IMR-90 (cell line): ENCODE data around the gene GLG1. TPM values are rescaled to one million over a fixed set of nuclear protein-coding genes. Genes with fewer than 3 reads are reported as not detected.

ENCODE experiments used
- ATAC-seq: fragments of 200-7000 bp; cut with Tn5 transposase; 2 replicates; pipeline ENCODE4 v1.9.1; 2020; ENCODE audit warnings: low read depth, mild to moderate bottlenecking, moderate library complexity
- BruUV-seq: library from RNA; stranded (reverse); fragments of 400-500 nt; replicated peaks from 2 replicates; lab custom pipeline; 2021; lab: Mats Ljungman, UMichigan
- CTCF ChIA-PET: fragments of 300-600 bp; formaldehyde crosslinking; extraction: SDS; loops from one replicate; lab custom pipeline; 2021; ENCODE audit warnings: antibody characterized with exemption; lab: Yijun Ruan, JAX
- POLR2A ChIA-PET: fragments of 300-600 bp; sonication (Branson Sonifier 250); formaldehyde crosslinking; loops from one replicate; lab custom pipeline; 2022; ENCODE audit warnings: antibody characterized with exemption; ENCODE audit not compliant: unreplicated experiment; lab: Charles Lee
- DNase-seq: peaks from one replicate; pipeline ENCODE4 v3.0.0; 2013
- H2AFZ ChIP-seq: replicated peaks from 2 replicates; pipeline ENCODE3; 2013; ENCODE audit warnings: low read length, mild to moderate bottlenecking; ENCODE audit not compliant: poor library complexity
- H2AK5ac ChIP-seq: 2 replicates; pipeline ENCODE4 v1.6.1; 2013; ENCODE audit warnings: low read depth, low read length, inconsistent platforms
- H2AK9ac ChIP-seq: replicated peaks from 2 replicates; pipeline ENCODE3; 2013; ENCODE audit warnings: mild to moderate bottlenecking, low read depth, low read length, moderate library complexity; ENCODE audit not compliant: poor library complexity
- H2BK120ac ChIP-seq: 2 replicates; pipeline ENCODE4 v1.6.1; 2013; ENCODE audit warnings: low read depth, low read length, inconsistent platforms
- H2BK15ac ChIP-seq: 3 replicates; pipeline ENCODE4 v1.6.1; 2013; ENCODE audit warnings: low read depth, low read length, inconsistent platforms
- H2BK20ac ChIP-seq: 2 replicates; pipeline ENCODE4 v1.6.1; 2013; ENCODE audit warnings: low read depth, mild to moderate bottlenecking, inconsistent platforms, low read length, moderate library complexity
- H2BK5ac ChIP-seq: 2 replicates; pipeline ENCODE4 v1.6.1; 2013; ENCODE audit warnings: mild to moderate bottlenecking, low read depth, low read length, inconsistent platforms; ENCODE audit not compliant: poor library complexity, severe bottlenecking
- H3K14ac ChIP-seq: replicated peaks from 2 replicates; pipeline ENCODE4 v1.6.1; 2013; ENCODE audit warnings: low read depth, low read length, inconsistent platforms
- H3K18ac ChIP-seq: 2 replicates; pipeline ENCODE4 v1.6.1; 2013; ENCODE audit warnings: low read depth, low read length, control low read depth
- H3K23ac ChIP-seq: 2 replicates; pipeline ENCODE4 v1.6.1; 2013; ENCODE audit warnings: low read depth, low read length, inconsistent platforms
- H3K27ac ChIP-seq: 2 replicates; pipeline ENCODE4 v1.5.1; 2013; ENCODE audit warnings: mild to moderate bottlenecking, control low read depth, low read length; ENCODE audit not compliant: insufficient read depth
- H3K27me3 ChIP-seq: 2 replicates; pipeline ENCODE4 v1.6.1; 2013; ENCODE audit warnings: low read length; ENCODE audit not compliant: control insufficient read depth, insufficient read depth
- H3K36me3 ChIP-seq: 2 replicates; pipeline ENCODE4 v1.6.1; 2013; ENCODE audit warnings: low read length, mixed read lengths; ENCODE audit not compliant: control insufficient read depth, insufficient read depth
- H3K4ac ChIP-seq: 2 replicates; pipeline ENCODE4 v1.6.1; 2013; ENCODE audit warnings: low read depth, low read length, inconsistent platforms
- H3K4me1 ChIP-seq: 2 replicates; pipeline ENCODE4 v1.6.1; 2013; ENCODE audit warnings: low read length, mixed read lengths; ENCODE audit not compliant: control insufficient read depth, insufficient read depth
- H3K4me2 ChIP-seq: 2 replicates; pipeline ENCODE4 v1.6.1; 2013; ENCODE audit warnings: low read depth, mild to moderate bottlenecking, control low read depth, low read length, moderate library complexity
- H3K4me3 ChIP-seq: 2 replicates; pipeline ENCODE4 v1.5.1; 2013; ENCODE audit warnings: low read depth, mild to moderate bottlenecking, control low read depth, low read length, moderate library complexity; ENCODE audit not compliant: insufficient read depth
- H3K56ac ChIP-seq: 2 replicates; pipeline ENCODE4 v1.6.1; 2013; ENCODE audit warnings: low read length, inconsistent platforms; ENCODE audit not compliant: insufficient read depth; ENCODE audit errors: extremely low read depth
- H3K79me1 ChIP-seq, 2 experiments: 2 replicates each; pipeline ENCODE4 v1.6.1; 2013; ENCODE audit warnings: low read length in 2 of 2, inconsistent platforms in 1 of 2, low read depth in 1 of 2
- H3K9ac ChIP-seq: 2 replicates; pipeline ENCODE4 v1.6.1; 2013; ENCODE audit warnings: low read depth, low read length, control low read depth
- H3K9me1 ChIP-seq: 2 replicates; pipeline ENCODE4 v1.6.1; 2013; ENCODE audit warnings: low read length, inconsistent platforms; ENCODE audit not compliant: insufficient read depth
- H3K9me3 ChIP-seq: 2 replicates; pipeline ENCODE4 v1.6.1; 2013; ENCODE audit warnings: low read length; ENCODE audit not compliant: control insufficient read depth, insufficient read depth
- H4K20me1 ChIP-seq: 2 replicates; pipeline ENCODE4 v1.6.1; 2013; ENCODE audit warnings: low read length, inconsistent platforms; ENCODE audit not compliant: insufficient read depth
- H4K5ac ChIP-seq: 2 replicates; pipeline ENCODE4 v1.6.1; 2013; ENCODE audit warnings: mild to moderate bottlenecking, low read depth, low read length, control low read depth
- H4K8ac ChIP-seq, 2 experiments: 2 replicates each; pipeline ENCODE4 v1.6.1; 2013; ENCODE audit warnings: low read depth in 2 of 2, low read length in 2 of 2, control low read depth in 1 of 2, inconsistent platforms in 1 of 2
- H4K91ac ChIP-seq: 2 replicates; pipeline ENCODE4 v1.6.1; 2013; ENCODE audit warnings: low read depth, low read length, inconsistent platforms; ENCODE audit not compliant: insufficient read depth
- CEBPB ChIP-seq: IDR thresholded peaks from 2 replicates; pipeline ENCODE4 v1.6.1; 2012; ENCODE audit warnings: low read depth, low read length, improper control_type of control experiment
- RCOR1 ChIP-seq: IDR thresholded peaks from 2 replicates; pipeline ENCODE4 v1.6.1; 2012; ENCODE audit warnings: mild to moderate bottlenecking, low read length, improper control_type of control experiment; ENCODE audit not compliant: insufficient replicate concordance
- RFX5 ChIP-seq: IDR thresholded peaks from 2 replicates; pipeline ENCODE4 v1.8.0; 2012; ENCODE audit warnings: low read depth, mild to moderate bottlenecking, low read length, moderate library complexity
- WGBS, 2 experiments: methylation state at CpG; one replicate each; pipeline versions ENCODE4 v1.1.5 to v1.1.7; 2013; ENCODE audit warnings: missing lambda C conversion rate in 2 of 2; ENCODE audit not compliant: insufficient read length in 1 of 2; ENCODE audit errors: extremely low coverage in 2 of 2; 5-methylcytosine and 5-hydroxymethylcytosine counted together
- dilution Hi-C: fragments of 300-500 bp; cut with HindIII; formaldehyde crosslinking; loops from one replicate; pipeline ENCODE4 v1.14.3; 2018; ENCODE audit warnings: low sequenced_read_pairs; ENCODE audit not compliant: unreplicated experiment
- in situ Hi-C: fragments of 300-500 bp; cut with MboI; formaldehyde crosslinking; loops from 3 replicates; pipeline ENCODE4 v1.14.3; 2019; ENCODE audit warnings: low sequenced_read_pairs, inconsistent platforms, mixed read lengths
- intact Hi-C: fragments of 100-400 bp; cut with micrococcal nuclease; formaldehyde crosslinking; loops from 2 replicates; pipeline ENCODE4 v1.10.0; 2022
- polyA plus RNA-seq, 3 experiments: library from polyadenylated mRNA; depleted of rRNA; stranded (reverse); fragments of >200 nt; gene quantifications; 2 replicates each; pipeline ENCODE4 v1.2.3, GENCODE V29; 2012; ENCODE audit warnings: low replicate concordance in 1 of 3
- total RNA-seq: library from RNA; depleted of rRNA; stranded (reverse); fragments of >200 nt; gene quantifications from 2 replicates; pipeline ENCODE4 v1.2.3, GENCODE V29; 2012
- TF ChIP-seq, protein P1 (sequence below): fragments of 150-350 bp; IDR thresholded peaks from 2 replicates; pipeline ENCODE4 v1.6.1; 2017; ENCODE audit warnings: mild to moderate bottlenecking, antibody characterized with exemption, low read length, low read depth

Gene GLG1
- total and polyA plus RNA-seq, 2 of the 4 experiments (the other 2 are of a cell fraction), result 91.0 to 107 TPM

DNA sequence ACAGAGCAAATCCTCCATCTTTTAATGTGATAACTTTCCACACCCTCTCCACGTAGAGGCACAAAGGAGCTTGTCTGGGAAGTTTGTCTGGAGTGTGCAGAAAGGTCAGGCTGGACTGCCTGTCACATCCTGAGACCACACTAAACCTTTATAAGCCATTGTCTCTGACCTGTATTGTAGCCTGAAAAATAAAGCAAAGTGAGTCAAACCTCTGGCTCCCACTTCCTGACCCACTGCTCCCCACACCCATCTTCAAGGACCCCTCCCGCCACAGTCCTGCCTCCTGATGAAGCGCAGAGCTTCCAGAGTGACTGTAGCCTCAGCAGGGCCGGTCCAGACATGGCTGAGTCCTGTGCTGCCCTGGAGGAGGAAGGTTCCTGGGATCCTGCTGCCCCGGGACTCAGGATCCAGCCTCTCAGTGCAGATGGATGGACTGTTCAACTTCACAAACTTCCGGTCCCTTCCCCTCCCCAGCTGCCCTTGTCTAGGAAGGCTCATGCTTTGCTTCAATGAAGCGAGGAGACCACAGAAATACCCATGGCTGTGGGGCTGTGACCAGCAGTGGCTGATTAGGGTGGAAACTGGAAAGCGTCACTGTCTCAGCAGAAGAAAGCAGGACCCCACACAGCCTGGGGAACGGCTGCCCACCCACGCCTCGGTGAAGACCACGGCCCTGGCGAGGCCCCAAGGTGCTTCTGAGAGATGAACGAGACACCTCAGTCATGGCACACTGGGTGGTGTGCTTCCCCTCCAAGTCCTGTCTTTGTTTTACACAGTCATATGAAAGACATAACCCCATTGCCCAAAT lies 154.8 kb downstream of the GLG1 start:
- in situ Hi-C loops (no loop called here), dilution Hi-C loops (no loop called here), intact Hi-C loops (no loop called here)
- Histone ChIP-seq H3K23ac (no peak overlapping the region), H3K4me3 (no peak overlapping the region), H3K9me3 (no peaks in the 10 kb centered on the region), H2BK5ac (no peak overlapping the region), H2BK120ac (no peak overlapping the region), H4K8ac (no peak overlapping the region), H3K27me3 (no peaks in the 10 kb centered on the region), H3K36me3 (peaks cover 39% of the 10 kb centered on the region), H2AK5ac (no peak overlapping the region), H3K9ac (no peak overlapping the region), H2AK9ac (no peak overlapping the region), H3K56ac (no peak overlapping the region), H4K5ac (no peak overlapping the region), H3K4me2 (no peak overlapping the region), H3K14ac (no peak overlapping the region; the same call in 1 of the 2 replicates), H3K79me1 (peaks cover 5 to 41% of the 10 kb centered on the region in 2 experiments; a peak in 3 of 4 replicates), H3K4me1 (peaks cover 10% of the 10 kb centered on the region), H3K18ac (no peak overlapping the region), H4K91ac (no peak overlapping the region), H3K27ac (no peak overlapping the region), H2AFZ (no peak overlapping the region), H4K20me1 (peaks cover 13% of the 10 kb centered on the region; the same call in 1 of the 2 replicates), H3K9me1 (peaks cover 30% of the 10 kb centered on the region), H3K4ac (no peak overlapping the region), H2BK20ac (no peak overlapping the region), H2BK15ac (no peak overlapping the region)
- TF ChIP-seq RFX5 (no peak), CEBPB (no peak), RCOR1 (no peak)
- TF ChIP-seq, protein P1, sequence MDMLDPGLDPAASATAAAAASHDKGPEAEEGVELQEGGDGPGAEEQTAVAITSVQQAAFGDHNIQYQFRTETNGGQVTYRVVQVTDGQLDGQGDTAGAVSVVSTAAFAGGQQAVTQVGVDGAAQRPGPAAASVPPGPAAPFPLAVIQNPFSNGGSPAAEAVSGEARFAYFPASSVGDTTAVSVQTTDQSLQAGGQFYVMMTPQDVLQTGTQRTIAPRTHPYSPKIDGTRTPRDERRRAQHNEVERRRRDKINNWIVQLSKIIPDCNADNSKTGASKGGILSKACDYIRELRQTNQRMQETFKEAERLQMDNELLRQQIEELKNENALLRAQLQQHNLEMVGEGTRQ, result no peak
- POLR2A ChIA-PET, result no interaction called here
- WGBS, 2 experiments, result 100% methylated on average over 1 of the region's 14 CpGs; no CpG with 5 or more reads in 1 of the 2 experiments
- no TSS peak for BruUV-seq
- ATAC-seq (no peak), DNase-seq (no peak)
- CTCF ChIA-PET, result no interaction called here
